Heart left ventricle (tissue), 13 donors: ENCODE measurements around the gene FRMD8.

ENCODE experiments used
- CTCF ChIP-seq, 12 donors: fragments of 200-600 bp; sonication (generic) in 4 of 12; IDR thresholded peaks; one replicate each; pipeline versions ENCODE4 v1.5.0 to v1.8.0; 2018 to 2022; ENCODE audit warnings: antibody characterized with exemption in 12 of 12, mild to moderate bottlenecking in 5 of 12
- POLR2A ChIP-seq, 2 donors: fragments of 450-650 bp; IDR thresholded peaks; one replicate each; pipeline ENCODE4 v1.6.1; 2017; ENCODE audit warnings: antibody characterized with exemption in 2 of 2, mild to moderate bottlenecking in 2 of 2, moderate library complexity in 2 of 2
- donor health status: ischemic (EF 13 %, LVEDD 7.1; RV severe dilation, severe dysfunction).
- donor health status: DM: no; HTN: yes; CAD: no.
- donor health status: DM: no; HTN: no; CAD: no.
- donor health status: ischemic (EF 25% LVEDD 6.9; RV normal size, moderate dysfunction).
- donor health status: ischemic (EF 25% LVEDD 5.7; RV mildly dilated, moderate dysfunction).
- donor health status: ischemic (EF 35%, LVEDD 5.7; RV mildly dilated, moderate dysfunction).
- donor health status: nonischemic (EF 11% LVEDD 7.7; RV severe dilation, severe dysfunction).
- donor health status: DM: yes; HTN: yes; CAD: no.
- donor health status: PGD.
- donor health status: ischemic (EF 29% LVEDD 5.4; RV normal size, mild dysfunction).
- donor health status: nonischemic (EF 23%, LVEDD 6.1; RV moderate dilation, normal function).

GRCh38 chr11:65399249-65399648 is 12.8 kb downstream of the FRMD8 start:
- no peak for TF ChIP-seq CTCF (IDR thresholded peaks at IDR 0.05)
- TF ChIP-seq POLR2A (IDR thresholded peaks at IDR 0.05): no peak
